SK-N-SH (cell line): ENCODE results near the gene ANO5. TPM values are rescaled to one million over a fixed set of nuclear protein-coding genes. Genes with fewer than 3 reads are reported as not detected.
A peak's percentile ranks its signal among the peaks of the same experiment; 100 is the strongest.

Experiments
- CTCF ChIA-PET: fragments of 300-600, 350-600 bp; formaldehyde crosslinking; extraction: SDS; loops from one replicate; lab custom pipeline; 2021; lab: Yijun Ruan, JAX
- POLR2A ChIA-PET: fragments of 350-600 bp; sonication (Branson Sonifier 250); formaldehyde crosslinking; extraction: SDS; loops from one replicate; lab custom pipeline; 2020; ENCODE audit warnings: antibody characterized with exemption, inconsistent platforms; lab: Yijun Ruan, JAX
- DNase-seq: peaks from one replicate; pipeline ENCODE4 v3.0.0; 2012
- H2AFZ ChIP-seq: fragments of 200-600 bp; sonication (generic); 2 replicates; pipeline ENCODE4 v1.8.1; 2016; ENCODE audit warnings: antibody characterized with exemption, mild to moderate bottlenecking, low read depth
- H3F3A ChIP-seq: fragments of 200-600 bp; sonication (generic); replicated peaks from 2 replicates; pipeline ENCODE3; 2016; ENCODE audit warnings: antibody characterized with exemption, mild to moderate bottlenecking; ENCODE audit not compliant: insufficient read depth
- H3K27ac ChIP-seq, 2 experiments: fragments of 200-500 bp in 1 of 2; fragments of 200-600 bp in 1 of 2; sonication (Bioruptor generic) in 1 of 2; sonication (generic), shearing (Covaris generic) in 1 of 2; 2 replicates each; pipeline versions ENCODE4 v1.5.1 to v1.6.1; 2014 to 2016; ENCODE audit warnings: low read depth in 2 of 2, inconsistent platforms in 1 of 2, low read length in 1 of 2, mild to moderate bottlenecking in 1 of 2, mixed read lengths in 1 of 2
- H3K27me3 ChIP-seq: fragments of 200-600 bp; sonication (generic), shearing (Covaris generic); 2 replicates; pipeline ENCODE4 v1.6.1; 2016; ENCODE audit warnings: mixed run types; ENCODE audit not compliant: insufficient read depth
- H3K36me3 ChIP-seq, 2 experiments: fragments of 200-500 bp in 1 of 2; fragments of 200-600 bp in 1 of 2; sonication (Bioruptor generic) in 1 of 2; sonication (generic) in 1 of 2; replicated peaks in 1 of 2; 2 replicates each; pipeline versions ENCODE3 to v1.5.1; 2014 to 2016; ENCODE audit warnings: low read length in 1 of 2, mild to moderate bottlenecking in 1 of 2; ENCODE audit not compliant: insufficient read depth in 2 of 2, control insufficient read depth in 1 of 2
- H3K4me1 ChIP-seq, 2 experiments: fragments of 200-500 bp in 1 of 2; fragments of 200-600 bp in 1 of 2; sonication (Bioruptor generic) in 1 of 2; sonication (generic), shearing (Covaris generic) in 1 of 2; 2 replicates each; pipeline versions ENCODE4 v1.5.1 to v1.6.1; 2014 to 2016; ENCODE audit warnings: low read depth in 1 of 2, low read length in 1 of 2, mixed run types in 1 of 2; ENCODE audit not compliant: insufficient read depth in 2 of 2, control insufficient read depth in 1 of 2
- H3K4me2 ChIP-seq: fragments of 200-600 bp; sonication (generic), shearing (Covaris generic); 2 replicates; pipeline ENCODE4 v1.6.1; 2017; ENCODE audit warnings: mixed run types
- H3K4me3 ChIP-seq, 2 experiments: fragments of 200-500 bp in 1 of 2; fragments of 200-600 bp in 1 of 2; sonication (Bioruptor generic) in 1 of 2; sonication (generic), shearing (Covaris generic) in 1 of 2; 2 replicates each; pipeline versions ENCODE4 v1.5.1 to v1.8.1; 2014 to 2016; ENCODE audit warnings: low read depth in 2 of 2, inconsistent platforms in 1 of 2, low read length in 1 of 2, mild to moderate bottlenecking in 1 of 2, mixed read lengths in 1 of 2, moderate library complexity in 1 of 2
- H3K79me2 ChIP-seq: fragments of 200-600 bp; sonication (generic); 2 replicates; pipeline ENCODE4 v1.8.1; 2017; ENCODE audit warnings: mild to moderate bottlenecking; ENCODE audit not compliant: insufficient read depth
- H3K9ac ChIP-seq: fragments of 200-600 bp; sonication (generic); 2 replicates; pipeline ENCODE4 v1.6.1; 2017; ENCODE audit warnings: mixed run types
- H3K9me2 ChIP-seq: fragments of 200-600 bp; sonication (generic); 2 replicates; pipeline ENCODE4 v1.6.1; 2017; ENCODE audit warnings: mixed run types
- H3K9me3 ChIP-seq: fragments of 200-600 bp; sonication (generic); 2 replicates; pipeline ENCODE4 v1.6.1; 2017; ENCODE audit warnings: mixed run types, mild to moderate bottlenecking, moderate library complexity
- H4K20me1 ChIP-seq: fragments of 200-600 bp; sonication (generic); 2 replicates; pipeline ENCODE4 v1.6.1; 2017; ENCODE audit warnings: mild to moderate bottlenecking, mixed run types; ENCODE audit not compliant: insufficient read depth
- CHD2 ChIP-seq: fragments of 150-350 bp; IDR thresholded peaks from 2 replicates; pipeline ENCODE4 v1.6.1; 2018; ENCODE audit warnings: low read length; ENCODE audit not compliant: partially characterized antibody
- CTCF ChIP-seq: fragments of 200-600 bp; sonication (generic); IDR thresholded peaks from 2 replicates; pipeline ENCODE4 v1.6.1; 2017; ENCODE audit warnings: antibody characterized with exemption, mild to moderate bottlenecking, moderate library complexity
- FOXJ3 ChIP-seq: sonication (generic); formaldehyde crosslinking; IDR thresholded peaks from 2 replicates; pipeline ENCODE4 v1.5.1; 2020; ENCODE audit warnings: mild to moderate bottlenecking, missing genetic modification reagents
- IRF3 ChIP-seq: fragments of 150-350 bp; IDR thresholded peaks from 2 replicates; pipeline ENCODE4 v1.6.1; 2016; ENCODE audit warnings: mild to moderate bottlenecking, low read depth, low read length
- JUND ChIP-seq: IDR thresholded peaks from 2 replicates; pipeline ENCODE4 v1.4.0; 2012
- MEF2A ChIP-seq: IDR thresholded peaks from 2 replicates; pipeline ENCODE4 v1.4.0; 2012; ENCODE audit warnings: low read depth, borderline replicate concordance
- REST ChIP-seq: IDR thresholded peaks from 2 replicates; pipeline ENCODE4 v1.6.1; 2012; ENCODE audit warnings: mild to moderate bottlenecking, low read depth, low read length, moderate library complexity
- SMC3 ChIP-seq: IDR thresholded peaks from 2 replicates; pipeline ENCODE4 v1.6.1; 2012; ENCODE audit warnings: low read depth, low read length, improper control_type of control experiment
- WGBS: methylation state at CpG from one replicate; pipeline ENCODE4 v1.1.6; 2017; ENCODE audit warnings: low lambda C conversion rate; 5-methylcytosine and 5-hydroxymethylcytosine counted together
- polyA plus RNA-seq, 3 experiments: library from polyadenylated mRNA; depleted of rRNA; stranded (reverse); fragments of >200 nt; gene quantifications; 2 replicates each; pipeline ENCODE4 v1.2.3, GENCODE V29; 2012

The ANO5 gene
- polyA plus RNA-seq, 1 of the 3 experiments (the other 2 are of a cell fraction) = 0.15 TPM

- H3K36me3 ChIP-seq = no peaks in the 10 kb centered on the region
- no peaks in the 10 kb centered on the region for H3K9me2 ChIP-seq
- CTCF ChIA-PET = interaction anchor here (1.0 to 1.5 kb wide), 2 partner anchors 50 to 110 kb away, joined by 3 to 8 read pairs; no protein-coding TSS in a partner anchor
- no peaks in the 10 kb centered on the region for H3K27me3 ChIP-seq
- H3F3A ChIP-seq = no peaks in the 10 kb centered on the region
- no peak overlapping the region; a peak in 1 of 4 replicates for H3K27ac ChIP-seq
- no peaks in the 10 kb centered on the region for H3K79me2 ChIP-seq
- WGBS = 61% methylated on average over 5 of the region's 5 CpGs
- POLR2A ChIA-PET = no interaction called here
- H3K4me1 ChIP-seq = no peaks in the 10 kb centered on the region; a peak in 2 of 4 replicates
- DNase-seq = no peak
- H3K4me2 ChIP-seq = no peak overlapping the region
- H2AFZ ChIP-seq = no peak overlapping the region
- no peak overlapping the region for H3K9ac ChIP-seq
- no peak for TF ChIP-seq CTCF
- TF ChIP-seq REST = no peak
- TF ChIP-seq FOXJ3 (CRISPR knock-in tag) = no peak
- TF ChIP-seq MEF2A = no peak
- no peak for TF ChIP-seq CHD2
- no peak for TF ChIP-seq SMC3
- no peak for TF ChIP-seq IRF3
- peak overlapping the region in 1 of 2 experiments; percentile 52; a peak in 1 of 4 replicates for H3K4me3 ChIP-seq
- H4K20me1 ChIP-seq = no peaks in the 10 kb centered on the region
- no peaks in the 10 kb centered on the region for H3K9me3 ChIP-seq
These were observed 1.4 kb downstream of the ANO5 start for GRCh38 chr11:22194306-22194705.

GRCh38 chr11:22194907-22195306 is 2.0 kb downstream of the ANO5 start:
- no peaks in the 10 kb centered on the region; a peak in 2 of 4 replicates for H3K4me1 ChIP-seq
- TF ChIP-seq CTCF (peak; percentile 11; the same call in 1 of the 2 replicates), JUND (no peak)
- TF ChIP-seq, all 33 proteins: peak for 1
- ChIA-PET CTCF (interaction anchor here (1.0 to 1.5 kb wide), 2 partner anchors 50 to 110 kb away, joined by 3 to 8 read pairs; no protein-coding TSS in a partner anchor), POLR2A (no interaction called here)
- no peaks in the 10 kb centered on the region for H4K20me1 ChIP-seq
- no peaks in the 10 kb centered on the region for H3K36me3 ChIP-seq
- H3K79me2 ChIP-seq = no peaks in the 10 kb centered on the region
- H3F3A ChIP-seq = no peaks in the 10 kb centered on the region
- H2AFZ ChIP-seq = no peak overlapping the region
- H3K4me3 ChIP-seq = no peak overlapping the region
- DNase-seq = no peak
- H3K9ac ChIP-seq = no peak overlapping the region
- no peak overlapping the region for H3K4me2 ChIP-seq
- no peaks in the 10 kb centered on the region for H3K27me3 ChIP-seq
- no peak overlapping the region for H3K27ac ChIP-seq
- H3K9me2 ChIP-seq = no peaks in the 10 kb centered on the region
- no peaks in the 10 kb centered on the region for H3K9me3 ChIP-seq
- 47% methylated on average over 2 of the region's 2 CpGs for WGBS
